HG03196 (cell line): ENCODE measurements around the gene MAGI2.
"Not testable (repeated sequence)": the region's sequence is repeated elsewhere in the genome, so short reads cannot be mapped to it uniquely, and the experiment has no call there.

Source experiments
- ATAC-seq: cut with Tn5 transposase; IDR thresholded peaks from one replicate; pipeline ENCODE4 v1.9.1; 2021; ENCODE audit not compliant: unreplicated experiment

MAGI2 gene

GRCh38 chr7:78514634-78515033 is 938.8 kb downstream of the MAGI2 start:
- ATAC-seq = no peak

- peak; percentile 77 for ATAC-seq
Measured at GRCh38 chr7:78510580-78511188, 942.8 kb downstream of the MAGI2 start.

GRCh38 chr7:78503301-78503700 is 950.2 kb downstream of the MAGI2 start:
- ATAC-seq = not testable (repeated sequence)

GRCh38 chr7:78501064-78501463 is 952.4 kb downstream of the MAGI2 start:
- no peak for ATAC-seq

- ATAC-seq = no peak
Measured at GRCh38 chr7:78499971-78500370, 953.5 kb downstream of the MAGI2 start.

GRCh38 chr7:78499283-78499682 is 954.2 kb downstream of the MAGI2 start:
- no peak for ATAC-seq

- ATAC-seq = no peak
Measured at GRCh38 chr7:78497728-78498427, 955.6 kb downstream of the MAGI2 start.

- ATAC-seq = no peak
Measured at GRCh38 chr7:78496096-78496630, 957.3 kb downstream of the MAGI2 start.

GRCh38 chr7:78493401-78493800 is 960.1 kb downstream of the MAGI2 start:
- ATAC-seq = no peak

GRCh38 chr7:78492146-78492545 is 961.3 kb downstream of the MAGI2 start:
- no peak for ATAC-seq

GRCh38 chr7:78490524-78490923 is 962.9 kb downstream of the MAGI2 start:
- no peak for ATAC-seq

GRCh38 chr7:78489476-78490240 is 963.8 kb downstream of the MAGI2 start:
- ATAC-seq = no peak

GRCh38 chr7:78487464-78487863 is 966.0 kb downstream of the MAGI2 start:
- no peak for ATAC-seq

- no peak for ATAC-seq
Measured at GRCh38 chr7:78479348-78479747, 974.1 kb downstream of the MAGI2 start.

GRCh38 chr7:78476851-78477405 is 976.5 kb downstream of the MAGI2 start:
- no peak for ATAC-seq

- no peak for ATAC-seq
Measured at GRCh38 chr7:78473571-78474301, 979.7 kb downstream of the MAGI2 start.

GRCh38 chr7:78473021-78473420 is 980.4 kb downstream of the MAGI2 start:
- no peak for ATAC-seq

- ATAC-seq = no peak
Measured at GRCh38 chr7:78472519-78472918, 980.9 kb downstream of the MAGI2 start.

GRCh38 chr7:78465894-78466293 is 987.6 kb downstream of the MAGI2 start:
- no peak for ATAC-seq

GRCh38 chr7:78463039-78463438 is 990.4 kb downstream of the MAGI2 start:
- ATAC-seq = no peak

- ATAC-seq = no peak
Measured at GRCh38 chr7:78450706-78451105, 1002.8 kb downstream of the MAGI2 start.
